H1 (cell line): ENCODE measurements around the gene INAFM2. TPM values are rescaled to one million over a fixed set of nuclear protein-coding genes. Genes with fewer than 3 reads are reported as not detected.

ENCODE experiments used
- CTCF ChIA-PET: fragments of 300-600 bp; sonication (Branson Sonifier 250); formaldehyde crosslinking; loops from one replicate; lab custom pipeline; 2021; ENCODE audit not compliant: partially characterized antibody; lab: Charles Lee
- POLR2A ChIA-PET: fragments of 300-600 bp; sonication (Branson Sonifier 250); formaldehyde crosslinking; loops from one replicate; lab custom pipeline; 2021; ENCODE audit warnings: inconsistent platforms; ENCODE audit not compliant: partially characterized antibody; lab: Charles Lee
- DNase-seq, 2 experiments: peaks; one replicate each; pipeline versions ENCODE4 v3.0.0 to v3.0.0-alpha.2; 2010 to 2022; ENCODE audit warnings: low spot score in 2 of 2, low read depth in 1 of 2, mixed read lengths in 1 of 2
- FAIRE-seq: peaks from 2 replicates; lab custom pipeline; 2011; peaks lifted over from hg19 to GRCh38; lab: Jason Lieb, UNC
- H2AFZ ChIP-seq: 2 replicates; pipeline ENCODE4 v1.8.1; 2012; ENCODE audit warnings: low read length, inconsistent platforms
- H2AK5ac ChIP-seq: 2 replicates; pipeline ENCODE4 v1.6.1; 2013; ENCODE audit warnings: low read depth, low read length
- H2BK120ac ChIP-seq: replicated peaks from 2 replicates; pipeline ENCODE3; 2013; ENCODE audit warnings: low read depth, low read length, inconsistent platforms
- H2BK12ac ChIP-seq: 2 replicates; pipeline ENCODE4 v1.6.1; 2013; ENCODE audit warnings: low read depth, low read length
- H2BK15ac ChIP-seq: 2 replicates; pipeline ENCODE4 v1.6.1; 2013; ENCODE audit warnings: low read length
- H2BK20ac ChIP-seq: 2 replicates; pipeline ENCODE4 v1.6.1; 2013; ENCODE audit warnings: low read length
- H2BK5ac ChIP-seq: 2 replicates; pipeline ENCODE4 v1.6.1; 2013; ENCODE audit warnings: low read depth, low read length
- H3K14ac ChIP-seq: 2 replicates; pipeline ENCODE4 v1.6.1; 2013; ENCODE audit warnings: inconsistent platforms; ENCODE audit not compliant: insufficient read length
- H3K18ac ChIP-seq: 2 replicates; pipeline ENCODE4 v1.6.1; 2013; ENCODE audit warnings: low read length; ENCODE audit errors: extremely low read depth
- H3K23ac ChIP-seq: 2 replicates; pipeline ENCODE4 v1.6.1; 2013; ENCODE audit warnings: inconsistent platforms; ENCODE audit not compliant: insufficient read length
- H3K23me2 ChIP-seq: 2 replicates; pipeline ENCODE4 v1.6.1; 2013; ENCODE audit warnings: low read depth, low read length
- H3K27ac ChIP-seq: 2 replicates; pipeline ENCODE4 v1.6.1; 2011; ENCODE audit warnings: low read depth, low read length, inconsistent platforms
- H3K27me3 ChIP-seq, 4 experiments: replicated peaks in 1 of 4; 1 replicate in 1 of 4; 2 replicates in 3 of 4; pipeline versions ENCODE4 v1.6.1 to v1.8.1; 2011 to 2013; ENCODE audit warnings: low read length in 3 of 4, mild to moderate bottlenecking in 3 of 4, inconsistent platforms in 2 of 4, mixed read lengths in 2 of 4, moderate library complexity in 1 of 4; ENCODE audit not compliant: control insufficient read depth in 3 of 4, insufficient read depth in 3 of 4; ENCODE audit errors: extremely low read depth in 1 of 4
- H3K36me3 ChIP-seq, 4 experiments: 2 replicates each; pipeline versions ENCODE4 v1.6.1 to v1.8.1; 2011 to 2013; ENCODE audit warnings: mild to moderate bottlenecking in 4 of 4, low read length in 3 of 4, moderate library complexity in 2 of 4, control low read depth in 1 of 4, inconsistent platforms in 1 of 4; ENCODE audit not compliant: insufficient read depth in 4 of 4, control insufficient read depth in 2 of 4
- H3K4ac ChIP-seq: replicated peaks from 2 replicates; pipeline ENCODE3; 2013; ENCODE audit warnings: low read length, low read depth, mixed read lengths, inconsistent platforms; ENCODE audit not compliant: insufficient read length
- H3K4me1 ChIP-seq, 4 experiments: replicated peaks in 1 of 4; 1 replicate in 1 of 4; 2 replicates in 3 of 4; pipeline versions ENCODE4 v1.6.1 to v1.8.1; 2011 to 2013; ENCODE audit warnings: low read length in 3 of 4, inconsistent platforms in 2 of 4, mixed read lengths in 1 of 4; ENCODE audit not compliant: insufficient read depth in 4 of 4, control insufficient read depth in 3 of 4
- H3K4me2 ChIP-seq, 2 experiments: 2 replicates each; pipeline versions ENCODE4 v1.6.1 to v1.8.1; 2011 to 2013; ENCODE audit warnings: low read depth in 2 of 2, low read length in 2 of 2, control low read depth in 1 of 2, inconsistent platforms in 1 of 2, mild to moderate bottlenecking in 1 of 2; ENCODE audit not compliant: insufficient read depth in 1 of 2
- H3K4me3 ChIP-seq, 4 experiments: fragments of 200-600, 300-600 bp in 1 of 4; sonication (generic), shearing (Covaris generic), sonication (Bioruptor Twin) in 1 of 4; 2 replicates each; pipeline versions ENCODE4 v1.5.1 to v1.8.1; 2011 to 2016; ENCODE audit warnings: low read length in 4 of 4, low read depth in 3 of 4, control low read depth in 2 of 4, inconsistent platforms in 2 of 4, mild to moderate bottlenecking in 2 of 4, mixed read lengths in 1 of 4, moderate library complexity in 1 of 4; ENCODE audit not compliant: insufficient read depth in 2 of 4; ENCODE audit errors: extremely low read depth in 1 of 4
- H3K56ac ChIP-seq: replicated peaks from 2 replicates; pipeline ENCODE3; 2013; ENCODE audit warnings: low read depth, mild to moderate bottlenecking, mixed read lengths, low read length, inconsistent platforms; ENCODE audit not compliant: insufficient read length
- H3K79me1 ChIP-seq: 2 replicates; pipeline ENCODE4 v1.6.1; 2013; ENCODE audit warnings: low read depth, low read length, control low read depth
- H3K79me2 ChIP-seq, 2 experiments: 2 replicates each; pipeline versions ENCODE4 v1.6.1 to v1.8.1; 2012 to 2013; ENCODE audit warnings: low read length in 2 of 2, mild to moderate bottlenecking in 2 of 2, inconsistent platforms in 1 of 2; ENCODE audit not compliant: insufficient read depth in 2 of 2, control insufficient read depth in 1 of 2
- H3K9ac ChIP-seq, 4 experiments: replicated peaks in 1 of 4; 1 replicate in 1 of 4; 2 replicates in 3 of 4; pipeline versions ENCODE4 v1.6.1 to v1.8.1; 2011 to 2013; ENCODE audit warnings: low read depth in 3 of 4, low read length in 3 of 4, control low read depth in 2 of 4, mild to moderate bottlenecking in 2 of 4, moderate library complexity in 2 of 4, inconsistent platforms in 1 of 4; ENCODE audit errors: extremely low read depth in 1 of 4
- H3K9me3 ChIP-seq, 2 experiments: 2 replicates each; pipeline versions ENCODE4 v1.6.1 to v1.8.1; 2012 to 2013; ENCODE audit warnings: mild to moderate bottlenecking in 2 of 2, moderate library complexity in 2 of 2, control low read depth in 1 of 2, inconsistent platforms in 1 of 2, low read depth in 1 of 2, low read length in 1 of 2, mixed read lengths in 1 of 2; ENCODE audit not compliant: insufficient read depth in 2 of 2
- H4K20me1 ChIP-seq, 2 experiments: replicated peaks in 1 of 2; 2 replicates each; pipeline versions ENCODE3 to v1.8.1; 2011 to 2013; ENCODE audit warnings: inconsistent platforms in 2 of 2, low read length in 2 of 2, mild to moderate bottlenecking in 1 of 2; ENCODE audit not compliant: insufficient read depth in 2 of 2, control insufficient read depth in 1 of 2
- H4K5ac ChIP-seq: 2 replicates; pipeline ENCODE4 v1.6.1; 2013; ENCODE audit warnings: low read length, low read depth, mixed read lengths, inconsistent platforms; ENCODE audit not compliant: insufficient read length
- H4K8ac ChIP-seq: 2 replicates; pipeline ENCODE4 v1.8.0; 2013; ENCODE audit warnings: mild to moderate bottlenecking, moderate library complexity, low read length, inconsistent platforms; ENCODE audit not compliant: insufficient read depth; ENCODE audit errors: extremely low read depth
- H4K91ac ChIP-seq: replicated peaks from 2 replicates; pipeline ENCODE3; 2013; ENCODE audit warnings: low read length, mixed read lengths, inconsistent platforms; ENCODE audit not compliant: insufficient read length
- ASH2L ChIP-seq: fragments of 200-600, 300-600 bp; sonication (generic); IDR thresholded peaks from one replicate; pipeline ENCODE4 v1.7.1; 2017; ENCODE audit warnings: low read length
- CEBPB ChIP-seq: IDR thresholded peaks from 2 replicates; pipeline ENCODE4 v1.6.1; 2012; ENCODE audit warnings: low read depth, low read length
- CHD1 ChIP-seq: IDR thresholded peaks from 2 replicates; pipeline ENCODE4 v1.6.1; 2012; ENCODE audit warnings: low read depth, low read length, improper control_type of control experiment
- RFX5 ChIP-seq: IDR thresholded peaks from 2 replicates; pipeline ENCODE4 v1.6.1; 2011; ENCODE audit warnings: low read depth, low read length, improper control_type of control experiment, borderline replicate concordance
- RXRA ChIP-seq: IDR thresholded peaks from 2 replicates; pipeline ENCODE4 v1.6.1; 2011; ENCODE audit warnings: low read depth, mild to moderate bottlenecking, low read length, moderate library complexity; ENCODE audit not compliant: insufficient read depth
- SIX5 ChIP-seq: IDR thresholded peaks from 2 replicates; pipeline ENCODE4 v1.6.1; 2011; ENCODE audit warnings: mild to moderate bottlenecking, low read depth, low read length
- WGBS, 2 experiments: shearing (Covaris generic) in 1 of 2; methylation state at CpG; one replicate each; pipeline versions ENCODE4 v1.1.6 to v1.1.7; 2013 to 2015; ENCODE audit warnings: low lambda C conversion rate in 2 of 2, mixed read lengths in 2 of 2, inconsistent platforms in 1 of 2, low coverage in 1 of 2, missing lambda C conversion rate in 1 of 2; ENCODE audit not compliant: insufficient replicate concordance in 2 of 2, insufficient coverage in 1 of 2, insufficient read length in 1 of 2; ENCODE audit errors: extremely low coverage in 1 of 2, missing lambda C conversion rate in 1 of 2; 5-methylcytosine and 5-hydroxymethylcytosine counted together
- polyA plus RNA-seq, 7 experiments: library from polyadenylated mRNA; depleted of rRNA in 3 of 7; stranded (reverse) in 5 of 7; unstranded in 2 of 7; fragments of >200 nt in 5 of 7; fragments of 200-250 nt in 2 of 7; gene quantifications; 1 replicate in 5 of 7; 2 replicates in 1 of 7; 4 replicates in 1 of 7; pipeline versions ENCODE4 v1.2.1 to v1.2.3, GENCODE V29; 2011 to 2013; ENCODE audit warnings: missing spikeins in 2 of 7, mixed read lengths in 2 of 7
- total RNA-seq: library from RNA; stranded (reverse); fragmentation: NEBNext Ultra II Directional; extraction: Animal tissue kit (Norgen Biotek cat#: 25700); gene quantifications from 2 replicates; pipeline ENCODE4 v1.2.1, GENCODE V29; 2021

Gene INAFM2
- total and polyA plus RNA-seq, 2 of the 8 experiments (the other 6 are each of a cell fraction or from before 2014, with no cell fraction given), result 15.3 to 35.1 TPM

GRCh38 chr15:40317580-40317979, 5.9 kb upstream of the INAFM2 start:
- 98% methylated on average over 4 of the region's 4 CpGs; no CpG with 5 or more reads in 1 of the 2 experiments for WGBS, 2 experiments
- H3K27me3 ChIP-seq, result peaks cover 0 to 10% (median 6%) of the 10 kb centered on the region in 4 experiments; a peak in 4 of 7 replicates
- ChIA-PET POLR2A (interaction anchor here (1.4 kb wide), 1 partner anchor 38 kb away, joined by 4 read pairs; no protein-coding TSS in a partner anchor), CTCF (interaction anchor here (0.7 to 23.9 kb wide), 10 partner anchors 11 to 280 kb away, joined by 3 to 584 read pairs (median 6); partner anchors contain the start of genes ANKRD63, CCDC9B, PAK6 and PLCB2)
- no peak overlapping the region for H3K4ac ChIP-seq
- H3K79me2 ChIP-seq, result no peaks in the 10 kb centered on the region
- H2BK20ac ChIP-seq, result no peak overlapping the region
- peaks cover 0 to 1% of the 10 kb centered on the region in 2 experiments for H4K20me1 ChIP-seq
- H2BK120ac ChIP-seq, result no peak overlapping the region
- no peaks in the 10 kb centered on the region for H3K9me3 ChIP-seq
- H3K14ac ChIP-seq, result no peak overlapping the region
- no peaks in the 10 kb centered on the region for H3K79me1 ChIP-seq
- DNase-seq (no peak), FAIRE-seq (no peak)
- no peak overlapping the region for H3K4me3 ChIP-seq
- H4K91ac ChIP-seq, result no peak overlapping the region
- H2AK5ac ChIP-seq, result no peak overlapping the region
- H3K23ac ChIP-seq, result no peak overlapping the region
- no peak overlapping the region for H2BK5ac ChIP-seq
- no peak overlapping the region for H2BK12ac ChIP-seq
- H4K5ac ChIP-seq, result no peak overlapping the region
- peaks cover 2% of the 10 kb centered on the region; the same call in 1 of the 2 replicates for H3K23me2 ChIP-seq
- no peak overlapping the region for H3K27ac ChIP-seq
- H2BK15ac ChIP-seq, result no peak overlapping the region
- H3K4me2 ChIP-seq, result no peak overlapping the region
- H3K9ac ChIP-seq, result no peak overlapping the region
- no peak overlapping the region for H3K18ac ChIP-seq
- H3K56ac ChIP-seq, result no peak overlapping the region
- no peak overlapping the region for H4K8ac ChIP-seq
- no peak overlapping the region for H2AFZ ChIP-seq
- peaks cover 2 to 14% (median 8%) of the 10 kb centered on the region in 4 experiments for H3K4me1 ChIP-seq
- H3K36me3 ChIP-seq, result no peaks in the 10 kb centered on the region
- no peak for TF ChIP-seq RFX5
- no peak for TF ChIP-seq RXRA
- TF ChIP-seq ASH2L, result no peak
- TF ChIP-seq CEBPB, result no peak
- TF ChIP-seq SIX5, result no peak
- TF ChIP-seq CHD1, result no peak
